GM21423 (cell line): Measurements from ENCODE around the gene FBRS.
A peak's percentile ranks its signal among the peaks of the same experiment; 100 is the strongest.

ENCODE experiments used
- ATAC-seq: cut with Tn5 transposase; IDR thresholded peaks from one replicate; pipeline ENCODE4 v1.9.1; 2021; ENCODE audit warnings: mild to moderate bottlenecking, moderate library complexity; ENCODE audit not compliant: unreplicated experiment

Gene FBRS

DNA sequence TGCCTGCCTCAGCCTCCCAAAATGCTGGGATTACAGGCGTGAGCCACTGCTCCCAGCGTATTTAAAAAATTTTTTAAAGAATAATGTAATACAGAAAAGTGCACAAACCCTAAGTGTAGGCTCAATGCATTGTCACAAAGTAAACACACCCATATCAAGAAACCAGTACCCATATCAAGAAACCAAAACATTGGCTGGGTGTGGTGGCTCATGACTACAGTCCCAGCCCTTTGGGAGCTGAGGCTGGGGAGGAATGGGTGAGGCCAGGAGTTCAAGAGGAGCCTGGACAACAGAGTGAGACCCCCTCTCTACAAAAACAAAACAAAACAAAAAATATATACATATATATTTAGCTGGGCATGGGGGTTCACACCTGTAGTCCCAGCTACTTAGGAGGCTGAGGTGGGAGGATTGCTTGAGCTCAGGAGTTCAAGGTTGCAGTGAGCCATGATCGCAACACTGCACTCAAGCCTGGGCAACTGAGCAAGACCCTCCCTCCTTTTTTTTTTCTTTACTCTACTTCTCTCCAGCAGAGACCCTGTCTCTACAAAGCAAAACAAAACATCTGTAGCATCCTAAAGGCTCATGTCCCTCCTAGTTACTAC lies 16.8 kb upstream of the FBRS start:
- no peak for ATAC-seq

DNA sequence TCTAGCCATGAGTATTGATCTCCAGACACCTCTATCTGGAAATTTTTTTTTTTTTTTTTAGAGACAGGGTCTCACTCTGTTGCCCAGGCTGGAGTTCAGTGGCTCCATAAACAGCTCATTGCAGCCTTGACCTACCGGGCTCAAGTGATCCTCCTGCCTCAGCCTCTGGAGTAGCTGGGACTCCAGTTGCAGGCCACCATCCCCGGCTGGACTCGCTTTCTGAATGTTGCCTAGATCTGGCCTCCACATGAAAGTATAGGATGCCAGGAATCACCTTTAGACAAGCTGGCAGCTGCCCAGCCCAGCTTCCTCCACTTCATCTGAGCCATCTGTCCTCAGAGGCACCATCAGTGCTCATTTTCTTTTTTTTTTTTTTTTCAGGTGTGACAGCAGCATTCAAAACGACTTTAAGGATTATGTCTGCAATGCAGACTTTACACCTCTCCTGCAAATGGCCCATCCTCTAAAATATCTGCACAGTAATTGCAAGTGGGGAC lies 13.8 kb upstream of the FBRS start:
- no peak for ATAC-seq

DNA sequence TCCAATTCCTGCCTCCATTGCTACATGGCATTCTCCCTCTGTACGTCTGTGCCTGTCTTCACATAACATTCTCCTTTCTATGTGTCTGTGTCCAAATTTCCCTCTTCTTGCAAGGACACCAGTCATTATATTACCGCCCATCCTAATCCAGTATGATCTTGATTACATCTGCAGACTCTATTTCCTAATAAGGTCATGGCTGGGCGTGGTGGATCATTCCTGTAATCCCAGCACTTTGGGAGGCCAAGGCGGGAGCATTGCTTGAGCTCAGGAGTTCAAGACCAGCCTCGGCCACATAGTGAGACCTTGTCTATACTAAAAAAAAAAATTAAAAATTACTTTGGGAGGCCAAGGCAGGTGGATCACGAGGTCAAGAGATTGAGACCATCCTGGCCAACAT lies 12.5 kb upstream of the FBRS start:
- ATAC-seq: no peak

DNA sequence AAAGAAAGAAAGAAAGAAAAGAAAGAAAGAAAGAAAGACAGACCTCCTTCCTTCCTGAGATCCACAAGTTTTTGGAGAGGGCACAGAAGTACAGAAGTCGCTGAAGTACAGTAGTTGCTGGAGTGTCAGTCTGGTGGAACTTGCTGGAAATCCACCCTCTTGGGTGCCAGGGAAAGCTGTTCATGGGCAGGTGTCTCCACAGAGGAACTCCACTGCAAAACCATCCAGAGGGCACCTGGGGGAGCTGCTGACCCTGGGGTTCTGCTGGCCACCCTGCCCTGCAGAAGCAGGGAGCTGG lies 11.0 kb upstream of the FBRS start:
- ATAC-seq: no peak

DNA sequence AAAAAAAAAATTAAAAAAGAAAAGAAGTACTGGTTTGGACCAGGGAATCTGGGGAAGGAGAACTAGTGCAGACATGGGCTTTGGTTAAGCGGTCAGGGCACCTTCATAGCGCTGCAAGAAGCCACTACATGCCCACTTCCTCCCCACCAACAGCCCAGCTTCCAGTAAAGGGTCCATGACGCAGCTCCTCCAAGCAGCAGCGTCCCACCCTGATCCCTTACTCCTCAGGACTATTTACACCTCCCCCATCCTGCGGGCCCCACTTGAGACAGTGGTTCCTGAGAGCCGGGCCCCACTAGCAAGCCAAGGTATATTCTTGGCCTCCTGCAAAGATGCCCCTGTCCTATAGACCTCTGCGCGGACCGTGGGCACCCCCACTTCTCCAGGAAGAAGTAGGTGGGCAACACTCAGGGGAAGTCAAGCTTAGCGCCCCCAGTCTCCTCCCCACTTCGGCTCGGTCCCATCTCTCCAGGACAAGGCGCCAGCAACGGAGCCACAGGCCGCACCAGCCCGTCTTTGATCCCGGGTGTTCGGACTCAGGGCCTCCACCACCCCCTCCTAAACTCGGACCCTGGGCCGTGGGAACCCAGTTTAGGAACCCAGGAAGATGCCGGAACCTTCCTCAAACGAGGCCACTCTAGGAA lies 8.4 kb upstream of the FBRS start:
- no peak for ATAC-seq

DNA sequence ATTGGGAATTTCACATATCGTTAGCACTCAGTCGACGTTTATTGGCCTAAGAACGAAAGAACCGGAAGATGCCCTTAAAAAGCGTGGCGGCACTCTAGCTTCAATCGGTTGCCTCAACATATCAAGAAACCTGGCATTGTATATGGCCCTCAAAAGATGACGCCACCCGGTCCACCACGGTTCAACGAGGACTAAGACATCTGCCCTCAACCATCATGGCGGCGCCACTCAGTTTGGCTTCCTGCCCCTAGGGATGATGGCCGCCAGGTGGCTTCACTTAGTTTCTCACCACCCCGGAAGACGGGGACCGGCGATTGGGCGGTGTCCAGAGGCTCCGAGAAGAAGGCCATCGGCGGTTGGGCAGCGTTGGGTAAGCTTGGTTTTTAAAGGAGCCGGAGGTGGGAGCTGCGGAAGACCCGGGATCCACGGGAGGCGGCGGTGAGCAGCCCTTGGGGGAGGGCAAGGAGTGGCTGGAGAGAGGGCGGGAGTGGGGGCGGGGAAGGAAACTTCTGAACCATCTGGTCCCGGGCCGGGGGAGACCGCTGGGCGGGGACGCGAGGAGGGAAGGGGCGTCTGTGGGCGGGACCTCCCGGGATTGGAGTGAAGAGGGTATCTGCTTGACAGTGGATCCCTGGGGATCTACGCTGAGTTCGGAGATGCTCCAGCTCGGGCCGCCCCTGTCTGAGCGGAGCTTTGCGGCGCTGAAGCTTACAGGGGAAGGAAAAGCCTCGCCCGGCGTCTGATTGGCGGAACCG lies 7.7 kb upstream of the FBRS start, which contains the start of gene PRR14:
Gene PRR14 (plus strand): TSS at position 592 of the 755 bp plus-strand sequence. CDS start 686 bp downstream, outside the sequence.
- ATAC-seq: peak; percentile 75

DNA sequence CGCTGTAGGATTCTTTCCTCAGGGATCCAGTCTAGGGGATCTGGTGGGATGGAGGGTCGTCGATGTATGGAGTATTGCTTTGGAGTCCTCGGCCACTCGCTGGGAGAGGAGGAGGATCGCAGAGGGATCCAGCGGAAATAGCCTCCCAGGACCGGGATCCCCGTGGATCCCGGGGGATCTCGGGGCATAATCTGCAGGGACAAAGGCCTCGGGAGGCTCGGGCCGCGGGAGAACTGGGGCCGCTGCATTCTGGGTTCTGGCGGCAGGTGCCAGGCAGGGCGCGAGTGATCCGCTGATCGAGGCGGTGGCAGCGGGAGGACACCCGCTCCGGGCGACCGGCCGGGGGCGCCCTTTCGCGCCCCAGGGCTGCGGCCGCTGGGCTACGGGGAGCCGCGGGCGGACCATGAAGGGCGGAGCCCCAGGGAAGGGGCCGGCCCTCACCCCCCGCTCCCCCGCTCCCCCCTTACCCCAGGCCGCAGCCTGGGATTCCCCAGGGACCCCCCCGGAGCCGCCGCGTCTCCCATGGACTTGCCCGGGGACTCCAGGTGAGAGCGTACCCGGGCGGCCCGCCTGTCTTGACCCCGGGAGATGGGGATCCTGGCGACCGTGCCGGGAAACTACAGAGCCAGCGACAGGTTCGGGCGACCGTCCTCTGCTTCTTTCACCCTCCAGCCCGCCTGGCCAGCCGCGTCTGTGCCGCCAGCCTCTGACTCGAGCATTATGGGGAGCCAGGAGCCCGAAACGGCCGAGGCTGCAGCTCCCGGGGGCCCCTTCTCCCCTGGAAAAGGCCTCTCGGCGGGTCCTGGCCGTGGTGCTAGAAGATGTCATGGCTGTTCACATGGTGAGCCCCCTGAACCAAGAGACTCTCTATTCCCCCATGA lies 6.9 kb upstream of the FBRS start:
- ATAC-seq: peak; percentile 46

DNA sequence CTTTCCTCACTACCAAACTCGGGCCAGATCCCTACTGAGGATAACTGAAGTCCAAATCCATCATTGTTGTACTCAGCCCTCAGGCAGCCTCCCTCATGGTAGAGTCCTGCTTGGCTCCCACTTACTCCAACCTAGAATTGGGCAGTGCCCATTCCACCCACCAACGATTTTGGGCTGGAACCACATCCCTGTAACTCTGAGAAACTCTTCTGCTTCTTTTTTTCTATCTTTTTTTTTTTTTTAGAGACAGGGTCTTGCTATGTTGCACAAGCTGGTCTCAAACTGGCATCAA lies 6.3 kb upstream of the FBRS start:
- no peak for ATAC-seq

DNA sequence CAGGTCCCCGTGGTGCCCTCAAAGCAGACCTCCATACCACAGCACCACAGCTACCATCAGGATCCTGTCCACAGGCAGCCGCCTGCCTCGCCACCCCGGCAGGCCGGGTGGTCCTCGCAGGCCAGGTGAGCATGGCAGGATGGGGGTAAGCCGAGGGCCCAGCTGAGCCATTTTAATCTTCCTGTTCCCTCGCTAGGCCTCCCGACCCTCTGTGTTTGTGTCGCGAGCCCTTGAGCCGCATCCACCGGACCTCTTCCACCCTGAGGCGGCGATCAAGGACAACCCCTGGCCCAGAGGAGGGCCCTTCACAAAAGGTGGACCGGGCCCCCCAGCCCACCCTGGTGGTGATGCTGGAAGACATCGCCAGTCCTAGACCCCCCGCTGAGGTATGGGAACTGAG lies 5.5 kb upstream of the FBRS start:
- no peak for ATAC-seq

DNA sequence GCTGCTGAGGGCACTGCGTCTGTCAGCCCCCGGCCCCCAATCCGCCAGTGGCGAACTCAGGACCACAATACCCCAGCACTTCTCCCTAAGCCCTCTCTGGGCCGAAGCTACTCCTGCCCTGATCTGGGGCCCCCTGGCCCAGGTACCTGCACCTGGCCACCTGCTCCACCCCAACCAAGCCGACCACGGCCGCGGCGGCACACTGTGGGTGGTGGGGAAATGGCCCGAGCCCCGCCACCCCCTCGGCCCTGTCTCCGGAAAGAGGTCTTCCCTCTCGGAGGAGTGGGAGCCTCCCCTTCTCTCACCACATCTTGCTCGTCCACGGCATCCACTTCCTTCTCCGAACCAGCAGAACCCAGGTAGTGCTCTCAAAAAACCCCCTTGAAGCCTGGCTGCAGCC lies 3.4 kb upstream of the FBRS start:
- ATAC-seq: no peak

DNA sequence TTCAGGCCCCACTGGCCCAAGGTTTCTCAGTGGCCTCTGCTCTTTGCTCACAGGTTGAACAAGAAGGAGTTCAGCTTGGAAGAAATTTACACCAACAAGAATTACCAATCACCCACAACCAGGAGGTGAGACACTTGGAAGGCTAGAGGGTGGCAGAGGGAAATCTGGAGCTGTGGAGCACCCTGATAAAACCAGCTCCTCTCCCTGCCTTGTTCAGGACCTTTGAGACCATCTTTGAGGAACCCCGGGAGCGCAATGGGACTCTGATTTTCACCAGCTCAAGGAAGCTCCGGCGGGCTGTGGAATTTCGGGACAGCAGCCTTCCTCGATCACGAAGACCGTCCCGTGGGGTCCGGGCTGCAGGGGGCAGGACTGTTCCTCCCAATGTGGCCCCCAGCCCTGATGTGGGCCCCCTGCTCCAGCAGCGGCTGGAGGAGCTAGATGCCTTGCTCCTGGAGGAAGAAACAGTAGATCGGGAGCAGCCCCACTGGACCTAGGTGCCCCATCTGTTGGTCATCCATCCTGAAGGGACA lies 2.4 kb upstream of the FBRS start:
- no peak for ATAC-seq

DNA sequence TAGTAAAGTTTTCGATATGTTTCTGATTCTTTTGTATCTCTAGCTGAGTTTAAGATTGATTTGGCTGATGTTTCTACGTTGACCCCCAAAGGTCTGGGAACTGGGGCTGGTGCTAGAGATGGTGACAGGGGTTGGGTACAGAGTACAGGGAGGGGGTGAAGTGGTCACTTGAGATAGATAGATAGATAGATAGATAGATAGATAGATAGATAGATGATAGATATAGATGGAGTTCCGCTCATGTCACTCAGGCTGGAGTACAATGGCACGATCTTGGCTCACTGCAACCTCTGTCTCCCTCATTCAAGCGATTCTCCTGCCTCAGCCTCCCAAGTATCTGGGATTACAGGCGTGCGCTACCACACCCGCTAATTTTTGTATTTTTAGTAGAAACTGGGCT lies 1.8 kb upstream of the FBRS start:
- ATAC-seq: no peak

DNA sequence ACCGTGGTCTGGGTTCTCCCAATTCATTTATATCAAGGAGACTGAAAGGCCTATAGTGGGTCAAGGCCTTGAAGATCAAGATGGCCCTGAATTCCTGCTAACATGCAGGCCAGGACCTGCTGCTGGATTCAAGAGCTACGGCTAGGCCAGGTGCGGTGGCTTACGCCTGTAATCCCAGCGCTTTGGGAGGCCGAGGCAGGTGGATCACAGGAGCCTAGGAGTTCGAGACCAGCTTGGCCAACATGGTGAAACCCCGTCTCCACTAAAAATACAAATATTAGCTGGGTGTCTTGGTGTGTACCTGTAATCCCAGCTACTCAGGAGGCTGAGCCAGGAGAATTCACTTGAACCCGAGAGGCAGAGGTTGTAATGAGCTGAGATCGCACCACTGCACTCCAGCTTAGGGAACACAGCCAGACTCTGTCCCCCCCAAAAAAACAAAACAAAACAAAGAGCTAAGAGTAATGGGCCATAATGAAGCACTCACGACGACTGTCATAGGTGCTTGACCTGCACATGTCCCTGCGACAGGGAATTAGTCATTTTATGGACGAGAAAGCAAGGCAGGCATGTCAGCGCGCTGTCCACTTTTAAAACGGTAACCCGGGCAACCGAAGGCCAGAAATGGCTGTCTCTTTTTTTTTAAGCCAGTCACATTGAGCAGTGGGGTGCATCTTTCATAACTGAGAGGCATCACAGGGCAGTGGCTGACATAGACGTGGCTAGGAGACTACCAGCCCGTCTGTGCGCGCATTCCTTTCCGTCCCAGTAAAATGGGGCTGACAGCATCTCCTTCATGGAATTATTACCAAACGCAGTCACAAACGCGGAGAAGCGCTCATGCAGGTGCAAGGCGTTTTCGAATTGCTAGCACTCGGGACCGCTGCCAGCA lies 1.0 kb upstream of the FBRS start:
- no peak for ATAC-seq

DNA sequence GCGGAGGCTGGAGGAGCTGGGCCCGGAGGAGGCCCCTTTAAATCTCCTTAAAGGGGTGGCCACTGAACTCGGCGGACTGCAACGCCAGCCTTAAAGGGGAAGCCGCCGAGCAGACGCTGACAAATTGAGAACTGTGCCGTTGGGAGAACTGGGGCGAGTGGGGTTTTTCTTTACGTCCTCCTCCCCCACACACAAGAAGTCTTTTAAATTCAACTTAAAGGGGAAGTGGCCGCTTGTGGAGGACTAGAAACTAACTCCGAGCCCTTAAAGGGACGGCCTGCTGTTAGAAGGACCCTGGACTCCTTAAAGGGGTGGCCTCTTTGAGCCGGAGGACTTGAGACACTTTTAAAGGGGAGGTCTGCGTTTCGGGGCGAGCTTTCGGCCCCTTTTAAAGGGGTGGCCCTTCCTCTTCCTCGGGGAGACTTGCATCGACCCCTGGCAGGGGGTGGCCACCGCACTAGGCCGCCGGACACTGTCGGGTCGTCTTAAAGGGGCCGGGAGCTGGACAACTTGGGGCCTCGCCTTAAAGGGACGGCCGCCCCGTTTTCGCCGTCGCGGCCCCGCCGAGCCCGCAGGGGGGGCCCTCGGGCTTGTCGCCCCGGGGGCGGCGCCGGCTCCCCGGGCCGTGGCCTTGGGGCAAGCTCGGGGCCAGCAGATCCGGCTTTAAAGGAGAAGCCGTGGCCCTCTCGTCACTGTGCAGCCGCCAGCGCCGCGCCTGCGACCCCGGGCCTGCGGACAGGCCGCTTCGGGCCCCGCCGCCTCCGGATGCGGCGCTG lies 688 bp downstream of the FBRS start:
- ATAC-seq: peak; percentile 9

DNA sequence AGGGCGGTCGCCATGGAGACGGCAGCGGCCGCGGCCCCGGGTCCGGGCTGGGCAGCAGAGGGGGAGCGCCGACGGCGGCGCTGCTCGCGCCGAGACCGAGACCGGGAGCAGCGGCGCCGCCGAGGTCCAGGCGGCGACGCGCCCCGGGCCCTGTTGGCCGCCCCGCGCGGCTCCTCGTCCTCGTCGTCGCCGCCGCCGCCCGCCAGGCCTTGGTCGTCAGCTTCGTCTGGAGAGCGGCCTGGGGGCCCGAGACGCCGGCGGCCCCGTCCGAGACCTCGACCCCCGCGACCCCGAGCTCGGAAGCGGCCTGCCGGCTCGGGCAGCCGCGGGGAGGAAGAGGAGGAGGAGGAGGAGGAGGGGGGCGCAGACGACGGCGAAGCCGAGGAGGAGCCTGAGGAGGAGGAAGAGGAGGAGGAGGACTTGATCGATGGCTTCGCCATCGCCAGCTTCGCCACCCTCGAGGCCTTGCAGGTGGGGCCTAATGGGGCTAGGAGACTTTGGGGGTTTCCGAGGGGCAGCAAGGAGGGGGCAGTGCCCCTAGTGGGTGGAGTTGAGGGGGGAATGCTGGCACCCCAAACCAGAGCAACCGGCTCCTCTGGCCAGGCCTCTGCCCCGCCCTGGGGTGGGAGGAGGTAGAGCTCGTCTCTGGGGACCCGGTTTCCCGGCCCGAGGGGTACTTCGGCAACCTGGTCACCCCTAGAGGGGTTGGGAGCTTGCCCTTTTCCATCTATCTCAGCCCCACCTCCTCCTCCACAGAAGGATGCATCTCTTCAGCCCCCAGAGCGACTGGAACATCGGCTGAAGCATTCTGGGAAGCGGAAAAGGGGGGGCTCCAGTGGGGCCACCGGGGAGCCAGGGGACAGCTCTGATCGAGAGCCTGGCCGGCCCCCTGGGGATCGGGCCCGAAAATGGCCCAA lies 1.5 kb downstream of the FBRS start:
- no peak for ATAC-seq

DNA sequence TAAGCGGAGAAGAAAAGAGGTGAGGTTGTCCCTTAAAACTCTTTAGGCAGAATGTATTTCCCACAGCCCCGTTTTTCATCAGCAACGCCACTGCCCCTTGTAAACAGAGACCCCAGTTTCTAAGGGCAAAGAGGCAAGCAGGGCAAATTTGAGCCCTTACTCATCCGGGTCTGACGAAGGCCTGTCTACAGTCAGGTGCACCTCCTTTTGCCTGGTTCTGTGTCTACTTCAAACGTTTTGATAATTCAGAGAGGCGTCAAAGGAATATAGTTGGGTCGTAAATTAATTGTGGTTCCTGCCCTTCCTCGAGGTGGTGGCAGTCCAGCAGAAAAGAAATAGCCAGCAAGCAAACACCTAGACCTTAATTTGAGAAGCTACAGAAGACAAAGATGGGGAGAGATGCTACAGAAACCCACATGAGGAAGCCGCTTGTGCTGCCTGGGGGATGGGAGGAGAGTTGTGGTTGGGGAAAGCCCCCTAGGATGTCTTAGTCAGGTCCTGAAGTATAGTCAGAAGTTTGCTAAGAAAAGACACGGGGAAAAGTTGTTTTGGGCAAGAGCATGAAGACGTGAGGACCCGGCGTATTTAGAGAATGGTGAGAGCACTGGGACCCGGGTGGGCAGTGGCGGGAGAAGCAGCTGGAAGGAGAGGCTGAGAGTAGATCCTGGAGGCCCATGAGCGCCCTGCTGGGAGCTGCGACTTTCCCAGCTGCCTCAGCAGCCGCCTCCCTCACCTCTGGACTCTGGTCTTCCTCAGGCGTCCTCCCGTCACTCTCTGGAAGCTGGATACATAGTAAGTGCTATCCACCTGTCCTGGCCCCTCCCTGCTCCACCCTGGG lies 2.4 kb downstream of the FBRS start:
- no peak for ATAC-seq

DNA sequence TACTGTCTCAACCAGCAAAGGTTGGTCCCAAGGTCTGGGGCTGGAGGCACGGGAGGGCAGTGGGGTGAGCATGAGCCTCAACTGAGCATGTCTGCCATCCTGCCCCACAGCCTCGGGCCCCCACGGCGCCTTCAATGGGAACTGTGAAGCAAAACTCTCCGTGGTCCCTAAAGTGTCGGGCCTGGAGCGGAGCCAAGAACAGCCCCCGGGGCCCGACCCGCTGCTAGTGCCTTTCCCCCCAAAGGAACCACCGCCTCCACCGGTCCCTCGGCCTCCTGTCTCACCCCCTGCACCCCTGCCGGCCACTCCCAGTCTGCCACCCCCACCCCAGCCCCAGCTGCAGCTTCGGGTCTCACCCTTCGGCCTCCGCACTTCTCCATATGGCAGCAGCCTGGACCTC lies 4.2 kb downstream of the FBRS start:
- no peak for ATAC-seq

DNA sequence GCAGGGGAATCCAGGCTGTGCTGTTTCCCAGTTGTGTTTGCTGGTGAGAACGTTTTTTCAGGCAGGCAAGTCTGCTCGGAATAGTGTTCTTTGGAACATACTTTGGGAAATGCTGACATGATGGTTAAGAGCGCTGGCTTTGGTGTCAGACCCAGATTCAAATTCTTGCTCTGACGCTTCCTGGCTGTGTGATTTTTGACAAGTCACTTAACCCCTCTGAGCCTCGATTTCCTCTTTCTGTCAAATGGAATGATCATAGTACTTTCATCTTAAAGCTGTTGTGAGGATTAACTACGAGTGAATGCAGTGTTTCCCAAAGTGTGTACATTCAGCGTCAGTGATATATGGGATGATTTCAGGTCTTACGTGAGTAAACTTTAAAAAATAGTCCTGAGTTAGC lies 4.8 kb downstream of the FBRS start:
- ATAC-seq: no peak
